GM12878 (cell line): ENCODE measurements around the gene NUP214. TPM values are rescaled to one million over a fixed set of nuclear protein-coding genes. Genes with fewer than 3 reads are reported as not detected.

Source experiments
- NFIC ChIP-seq: IDR thresholded peaks from 2 replicates; pipeline ENCODE4 v1.6.1; 2012; ENCODE audit warnings: low read depth, mild to moderate bottlenecking, inconsistent platforms, low read length, moderate library complexity
- RAD51 ChIP-seq: fragments of 450-650 bp; IDR thresholded peaks from 2 replicates; pipeline ENCODE4 v1.6.1; 2016; ENCODE audit warnings: moderate library complexity, mild to moderate bottlenecking, inconsistent platforms
- TAF1 ChIP-seq: IDR thresholded peaks from 2 replicates; pipeline ENCODE4 v1.6.1; 2011; ENCODE audit warnings: mild to moderate bottlenecking, low read depth, low read length, borderline replicate concordance
- ZBED1 ChIP-seq: IDR thresholded peaks from 2 replicates; pipeline ENCODE4 v1.6.1; 2016; ENCODE audit warnings: borderline replicate concordance
- ZNF687 ChIP-seq: fragments of 450-650 bp; IDR thresholded peaks from 2 replicates; pipeline ENCODE4 v1.6.1; 2017; ENCODE audit warnings: mild to moderate bottlenecking, moderate library complexity
- polyA plus RNA-seq, 11 experiments: library from polyadenylated mRNA; depleted of rRNA in 4 of 11; unstranded in 6 of 11; stranded (reverse) in 5 of 11; fragments of >200 nt; fragmentation: Nextera tagmentation in 4 of 11; fragmentation: Illumina TruSeq in 1 of 11; extraction: Ambion mirVana in 4 of 11; extraction: Trizol in 1 of 11; gene quantifications; 1 replicate in 1 of 11; 2 replicates in 10 of 11; pipeline versions ENCODE4 v1.2.1 to v1.2.3, GENCODE V29; 2011 to 2016; ENCODE audit warnings: inconsistent platforms in 2 of 11, missing spikeins in 2 of 11, low read depth in 1 of 11
- total RNA-seq, 4 experiments: library from RNA; depleted of rRNA in 3 of 4; stranded (reverse); fragments of >200 nt in 3 of 4; fragmentation: Illumina TruSeq in 1 of 4; extraction: Trizol in 1 of 4; gene quantifications; 2 replicates each; pipeline versions ENCODE4 v1.2.1 to v1.2.3, GENCODE V29; 2013 to 2021

The NUP214 gene
- total and polyA plus RNA-seq, 10 of the 15 experiments (the other 5 are each of a cell fraction or from before 2014, with no cell fraction given) = 11.7 to 53.8 (median 17.6) TPM

- 0 out of 2 replicates have a peak, but pooled peaks have one; percentile 17 for TF ChIP-seq TAF1
- TF ChIP-seq NFIC = no peak
- TF ChIP-seq ZBED1 = 0 out of 2 replicates have a peak, but pooled peaks have one; percentile 3
- TF ChIP-seq ZNF687 = peak; percentile 44; the same call in 1 of the 2 replicates
- peak; percentile 91 for TF ChIP-seq RAD51
- TF ChIP-seq, all 136 proteins: peak for 10
Measured at GRCh38 chr9:131274674-131275331, 149.4 kb downstream of the NUP214 start (continued).
